DMS114 treated with DMSO at 0.1 percent for 48 hours (cell line): ENCODE results near the gene LIPH.

Experiments
- DNase-seq: peaks from one replicate; lab custom pipeline; 2025; ENCODE audit not compliant: unreplicated experiment; lab: John Stamatoyannopoulos, UW

Gene LIPH

DNA sequence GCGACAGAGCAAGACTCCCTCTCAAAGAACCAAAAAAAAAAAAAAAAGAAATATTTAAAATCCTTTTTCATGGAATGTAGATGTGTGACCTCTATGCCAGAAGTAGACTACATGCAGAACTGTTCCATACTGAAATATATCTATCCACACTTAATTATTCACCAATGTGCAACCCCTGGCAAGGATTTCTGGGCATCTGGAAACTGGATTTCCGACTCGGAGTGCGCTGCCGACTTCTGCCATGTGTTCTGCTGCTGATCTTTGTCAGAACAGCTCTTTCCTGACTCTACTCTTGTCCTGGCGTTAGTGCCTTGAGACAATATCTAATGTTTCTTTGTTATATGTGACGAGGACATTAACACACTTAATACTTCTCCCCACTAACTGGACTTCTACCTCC lies 11.7 kb downstream of the LIPH start:
- no peak for DNase-seq

DNA sequence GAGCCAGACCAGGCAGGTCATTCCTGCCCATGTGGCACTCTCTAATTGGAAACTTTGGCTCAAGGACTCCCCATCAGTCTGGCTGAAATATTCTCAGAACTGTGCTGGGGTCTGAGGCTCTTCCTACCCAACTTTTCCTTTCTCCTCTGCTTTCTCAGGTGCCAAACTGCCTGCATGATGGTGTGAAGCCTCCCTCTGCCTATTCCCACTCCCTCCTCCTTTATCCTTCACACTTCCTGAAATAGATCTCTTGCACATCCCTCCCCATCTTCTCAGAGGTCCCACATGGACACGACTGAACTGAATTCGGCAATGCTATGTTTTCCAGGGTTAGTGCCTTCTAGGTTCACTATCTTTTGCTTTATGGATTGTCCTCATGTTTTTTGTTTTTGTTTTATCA lies 12.5 kb downstream of the LIPH start:
- DNase-seq, result no peak

DNA sequence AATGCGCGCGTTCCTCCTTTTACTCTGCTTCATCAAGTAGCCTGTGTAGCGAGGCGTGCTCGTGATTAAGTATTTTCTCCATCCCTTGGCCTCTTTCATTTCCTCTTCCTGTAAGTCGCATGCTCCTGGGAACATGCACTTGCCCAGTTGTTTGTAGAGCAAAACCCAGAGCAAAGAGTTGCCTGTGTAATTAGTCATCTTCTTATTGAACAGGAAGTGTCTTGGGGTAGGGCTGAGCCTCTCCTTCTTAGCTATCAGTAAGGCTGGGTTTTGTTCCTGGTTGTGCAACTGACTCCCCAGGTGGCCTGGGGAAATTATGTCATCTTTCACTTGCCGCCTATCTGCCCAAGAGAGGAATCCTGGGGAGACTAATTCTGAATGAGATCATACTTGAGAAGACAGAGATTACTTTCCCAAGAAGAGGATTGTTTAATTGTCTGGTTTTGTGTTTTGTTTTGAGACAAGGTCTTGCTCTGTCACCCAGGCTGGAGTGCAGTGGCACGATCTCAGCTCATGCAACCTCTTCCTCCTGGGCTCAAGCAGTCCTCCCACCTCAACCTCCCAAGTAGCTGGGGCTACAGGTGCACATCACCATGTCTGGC lies 14.9 kb downstream of the LIPH start:
- DNase-seq, result no peak

DNA sequence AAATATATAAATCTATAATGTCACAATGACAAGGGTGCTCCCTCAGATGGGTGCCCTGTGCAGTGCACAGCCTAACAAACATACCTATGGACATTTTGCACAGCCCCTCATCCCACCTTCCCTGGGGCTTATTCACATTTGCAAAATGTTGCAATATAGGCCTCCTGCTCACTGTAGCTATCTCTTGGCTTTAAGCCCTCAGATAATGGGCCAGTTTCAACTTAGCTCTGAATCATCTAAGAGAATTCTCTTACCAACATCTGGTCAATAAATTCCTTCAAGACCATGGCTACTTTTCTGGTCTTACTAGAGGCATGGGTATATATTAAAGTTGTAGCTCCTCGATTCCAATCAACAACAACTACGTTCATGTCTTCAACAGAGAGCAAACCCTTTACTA lies 17.9 kb downstream of the LIPH start:
- DNase-seq, result no peak

DNA sequence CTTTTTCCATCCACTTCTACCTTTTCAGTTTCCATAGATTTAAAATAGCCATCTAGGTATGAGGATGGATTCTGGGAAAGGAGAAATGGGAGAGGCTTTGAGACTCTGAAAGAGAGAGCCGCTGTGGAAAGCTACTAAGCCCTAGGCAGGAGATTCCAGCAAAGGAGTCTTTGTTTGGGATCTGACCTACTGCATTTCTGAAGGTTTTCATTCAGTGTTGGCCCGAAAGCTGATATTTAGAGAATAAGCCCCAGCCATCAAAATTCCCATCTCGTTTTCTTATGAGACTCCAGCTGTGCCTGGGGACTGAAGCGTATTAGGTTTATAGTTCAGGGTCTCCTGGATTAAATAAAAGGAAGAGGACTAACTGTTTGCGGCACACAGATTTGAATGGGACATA lies 19.5 kb downstream of the LIPH start:
- no peak for DNase-seq

DNA sequence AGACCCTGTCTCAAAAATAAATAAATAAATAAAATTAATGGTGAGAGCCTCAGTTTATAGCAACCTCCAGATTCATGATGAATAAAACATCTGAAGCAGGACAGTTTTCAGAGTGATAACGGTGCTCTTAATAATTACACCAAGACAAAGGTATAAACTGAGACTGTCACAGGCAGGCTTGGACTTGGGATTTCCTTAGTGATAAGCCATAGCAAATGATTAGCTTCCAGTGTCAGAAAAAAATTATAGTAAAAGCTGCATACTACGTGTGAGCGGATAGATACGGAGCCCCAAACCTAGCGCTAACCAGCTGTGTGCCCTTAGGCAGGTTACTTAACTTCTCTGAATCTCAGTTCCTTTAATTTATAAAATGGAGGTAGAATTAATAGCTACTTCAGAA lies 21.5 kb downstream of the LIPH start:
- no peak for DNase-seq

DNA sequence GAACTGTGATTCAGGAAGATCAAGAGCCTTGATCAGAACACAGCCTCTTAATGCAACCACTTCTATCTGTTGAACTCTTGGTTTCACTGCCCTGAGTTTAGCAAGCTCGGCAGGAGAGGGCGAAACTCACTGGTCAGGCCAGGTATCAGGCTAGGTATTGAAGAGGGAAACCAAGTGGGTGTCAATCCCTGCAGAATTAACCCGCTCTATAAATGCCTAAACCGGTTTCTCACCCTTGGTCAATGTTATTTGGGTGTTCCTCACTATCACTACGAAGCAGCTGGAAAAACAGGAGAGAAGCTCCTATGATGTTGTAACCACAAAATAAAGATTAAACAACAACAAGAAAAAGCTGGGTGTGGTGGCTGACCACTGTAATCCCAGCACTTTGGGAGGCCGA lies 23.9 kb downstream of the LIPH start:
- DNase-seq, result no peak

DNA sequence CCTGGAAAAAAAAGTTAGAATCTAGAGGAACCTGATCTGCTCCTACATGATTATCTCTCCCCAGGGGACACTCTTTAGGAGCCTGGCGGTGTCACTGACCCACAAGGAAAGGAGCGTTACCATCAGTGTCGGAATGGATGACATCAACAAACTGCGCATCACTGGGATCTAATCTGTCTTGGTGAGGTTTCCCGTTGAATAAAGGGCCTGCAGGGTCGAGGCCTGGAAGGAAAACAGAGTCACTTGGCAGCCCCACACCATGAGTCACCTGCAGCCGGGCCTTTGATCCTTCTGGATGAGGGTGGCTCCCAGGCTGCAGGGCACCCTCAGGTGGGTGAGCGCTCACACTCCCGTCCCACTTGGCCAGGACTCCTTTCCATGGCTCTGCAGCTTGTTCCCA lies 25.0 kb downstream of the LIPH start:
- DNase-seq, result no peak

DNA sequence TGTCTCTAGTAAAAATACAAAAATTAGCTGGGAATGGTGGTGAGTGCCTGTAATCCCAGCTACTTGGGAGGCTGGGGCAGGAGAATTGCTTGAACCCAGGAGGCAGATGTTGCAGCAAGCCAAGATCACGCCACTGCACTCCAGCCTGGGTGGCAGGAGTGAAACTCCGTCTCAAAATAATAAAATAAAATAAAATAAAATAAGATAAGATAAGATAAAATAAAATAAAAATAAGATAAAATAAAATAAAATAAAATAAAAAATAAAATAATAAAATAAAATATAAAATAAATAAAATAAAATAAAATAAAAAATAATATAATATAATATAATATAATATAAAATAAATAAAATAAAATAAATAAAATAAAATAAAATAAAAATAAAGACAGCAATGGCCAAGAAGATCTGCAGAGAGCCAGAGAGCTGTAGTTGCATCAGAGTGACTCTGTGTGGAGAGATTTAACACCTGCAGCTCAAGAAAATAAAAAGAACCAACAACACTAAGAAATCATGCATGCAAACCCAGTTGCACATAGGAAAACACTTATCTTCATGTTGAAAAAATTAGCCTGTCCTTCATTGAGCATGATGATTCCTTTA lies 25.9 kb downstream of the LIPH start:
- no peak for DNase-seq

DNA sequence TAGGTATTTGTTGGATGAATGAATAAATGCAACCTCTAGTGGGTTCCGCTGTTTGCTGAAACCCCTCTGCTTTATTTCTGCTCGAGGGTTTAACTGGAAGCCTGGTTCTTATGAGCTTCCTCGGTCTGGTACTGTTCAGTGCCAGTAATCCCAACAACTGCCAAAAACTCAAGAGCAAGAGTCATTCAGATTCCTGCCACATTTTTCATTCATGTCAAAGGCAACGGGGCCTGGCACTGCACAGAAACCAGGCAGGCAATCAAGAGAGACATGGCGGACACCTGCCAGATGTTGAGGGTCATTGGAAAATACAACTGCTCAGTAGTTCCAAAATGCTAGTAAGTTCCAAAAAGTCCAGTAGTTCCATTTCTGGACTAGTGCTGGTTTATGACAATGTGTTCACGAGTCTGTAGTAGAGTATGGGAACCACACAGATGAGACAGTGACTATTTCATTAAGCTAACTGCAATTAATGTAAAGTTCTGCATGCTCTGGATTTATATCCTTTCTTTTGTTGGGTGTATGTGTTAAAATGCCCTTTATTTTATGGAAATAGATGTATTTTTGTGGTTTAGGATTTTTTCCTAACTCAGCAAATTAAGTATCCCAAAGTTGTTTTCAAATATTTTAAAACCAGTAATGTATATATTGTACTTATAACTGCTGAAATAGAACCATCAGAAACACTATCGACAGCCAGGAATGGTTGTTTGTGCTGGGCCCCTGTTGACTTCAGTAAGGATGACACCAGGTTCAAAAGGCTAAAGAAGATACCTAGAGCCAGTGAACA lies 30.8 kb downstream of the LIPH start:
- DNase-seq, result no peak

DNA sequence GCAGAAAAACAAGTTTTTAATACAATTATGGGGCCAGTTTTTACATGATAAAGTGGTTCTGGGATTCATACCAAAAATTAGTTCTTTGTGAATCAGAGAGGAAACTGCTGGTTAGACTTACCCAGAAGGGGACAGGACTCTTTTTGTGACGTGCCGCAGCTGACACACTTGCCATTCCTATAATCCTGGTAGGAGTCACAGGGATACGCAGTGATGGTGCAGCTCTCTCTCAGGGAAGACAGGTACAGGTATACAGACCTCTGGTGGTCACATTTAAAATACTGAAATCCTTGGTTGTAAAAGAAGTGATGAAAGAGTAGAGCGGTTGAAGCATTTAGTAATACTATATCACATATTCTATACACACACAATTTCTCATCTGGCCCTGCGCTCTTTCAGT lies 33.4 kb downstream of the LIPH start:
- DNase-seq, result no peak

DNA sequence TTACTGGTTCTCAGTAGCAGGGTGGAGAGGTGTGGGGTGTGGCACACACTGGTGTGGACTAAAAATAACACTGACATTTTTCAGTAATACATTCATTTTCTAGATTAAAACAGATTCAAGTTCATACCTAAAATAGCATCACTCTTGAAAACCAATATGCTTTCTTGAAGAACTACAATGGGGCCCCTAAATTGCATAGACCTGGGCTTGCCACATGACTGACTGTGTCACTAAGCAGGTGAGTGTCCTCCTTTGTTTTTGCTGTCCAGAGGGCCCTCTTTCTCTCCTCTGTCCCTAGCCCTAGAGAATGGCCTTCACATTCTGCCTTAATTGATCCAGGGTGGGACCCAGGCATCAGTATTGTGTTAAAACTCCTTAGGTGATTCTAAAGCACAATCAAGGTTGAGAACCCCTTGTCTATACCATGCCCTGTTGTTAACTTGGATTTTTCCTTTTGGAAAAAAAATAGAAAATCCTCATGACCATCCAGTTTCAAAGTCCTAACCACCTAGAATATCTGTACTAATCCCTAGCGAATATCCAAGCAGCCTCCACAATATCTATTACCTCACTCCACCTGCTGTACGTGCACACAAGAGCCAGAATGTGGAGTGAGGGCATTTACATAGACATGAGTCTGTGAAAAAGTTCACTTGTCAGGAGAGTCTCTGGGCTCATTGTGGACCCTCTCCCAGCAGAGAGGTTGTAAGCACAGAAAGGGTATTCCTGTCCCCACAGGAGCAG lies 34.8 kb downstream of the LIPH start:
- DNase-seq, result no peak

DNA sequence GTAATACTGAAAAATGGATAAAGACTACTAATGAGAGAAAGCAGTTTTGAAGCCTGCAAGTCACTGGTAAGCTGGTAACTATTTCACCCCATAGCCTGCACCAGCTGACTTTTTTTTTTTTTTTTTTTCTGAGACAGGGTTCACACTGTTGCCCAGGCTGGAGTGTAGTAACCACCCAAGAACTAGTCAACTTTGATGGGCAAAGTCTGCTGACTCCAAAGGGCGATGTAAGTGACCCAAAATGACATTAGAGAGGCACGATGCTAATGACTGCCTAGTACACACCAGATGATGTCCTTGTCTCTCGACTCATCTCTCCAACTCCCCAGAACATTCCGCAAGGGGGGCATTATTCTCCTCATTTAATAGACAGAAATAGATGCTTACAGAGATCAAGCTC lies 40.7 kb downstream of the LIPH start:
- DNase-seq, result no peak

DNA sequence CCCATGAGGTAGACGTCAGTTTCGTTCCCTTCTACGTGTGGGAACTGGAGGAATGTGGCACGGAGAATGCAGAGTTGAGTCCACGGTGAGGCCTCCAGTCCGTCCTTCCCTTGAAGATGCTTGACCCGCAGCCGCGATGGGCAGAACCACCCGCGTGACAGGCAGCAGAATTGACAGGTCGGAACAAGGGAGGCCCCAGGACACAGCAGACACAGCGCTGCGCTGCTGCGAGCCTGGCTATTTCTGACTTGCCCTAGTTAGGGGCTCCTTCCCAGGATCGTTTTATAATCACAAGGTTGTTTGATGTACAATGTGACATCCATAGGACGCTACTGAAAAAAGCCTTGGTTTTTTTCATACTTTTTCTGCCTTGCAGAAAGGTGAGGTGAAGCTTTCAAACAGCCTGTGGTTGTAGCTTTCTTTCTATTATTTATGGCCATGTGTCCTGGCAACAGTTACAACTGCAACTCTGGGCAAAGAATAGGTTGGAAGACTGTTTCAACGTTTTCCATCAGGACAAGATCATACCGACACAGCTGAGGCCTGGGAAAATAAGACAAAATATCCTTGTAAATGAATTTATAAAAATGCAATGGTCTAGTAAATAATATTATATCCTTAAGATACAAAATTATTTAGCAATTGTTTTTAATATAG lies 43.9 kb downstream of the LIPH start:
- no peak for DNase-seq

DNA sequence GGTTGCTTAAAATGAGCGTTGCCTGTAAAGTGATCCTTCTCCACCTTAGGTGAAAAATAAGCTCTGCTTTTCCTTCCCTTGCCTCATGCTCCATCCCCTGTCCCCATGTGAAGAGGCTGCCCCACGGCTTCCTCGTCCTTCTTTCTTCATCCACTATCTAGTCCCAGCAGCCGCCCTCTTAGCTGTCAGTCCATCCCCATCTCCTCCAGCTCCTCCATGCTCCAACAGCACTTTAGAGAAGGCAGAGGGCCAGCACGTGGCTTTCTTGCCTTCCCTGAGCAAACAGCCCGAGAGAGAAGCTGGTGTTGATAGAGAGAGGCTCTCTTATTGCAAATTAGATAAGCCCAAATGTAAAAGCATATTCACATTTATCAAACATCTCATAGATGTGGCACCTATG lies 44.5 kb downstream of the LIPH start:
- DNase-seq, result no peak

DNA sequence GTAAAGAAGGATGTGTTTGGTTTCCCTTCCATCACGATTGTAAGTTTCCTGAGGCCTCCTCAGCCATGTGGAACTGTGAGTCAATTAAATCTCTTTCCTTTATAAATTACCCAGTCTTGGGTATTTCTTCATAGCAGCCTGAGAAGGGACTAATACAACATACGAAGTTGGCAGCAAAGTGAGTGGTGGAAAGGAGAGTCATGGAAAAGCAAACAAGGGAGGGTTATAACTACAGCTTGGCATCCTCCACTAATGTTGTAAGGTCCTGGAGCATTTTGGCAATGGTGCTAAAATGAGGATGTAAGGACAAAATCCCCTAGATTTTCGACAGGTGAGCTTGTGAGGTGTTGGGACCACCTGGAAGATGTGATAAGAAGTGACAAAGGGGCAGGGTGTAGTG lies 47.8 kb downstream of the LIPH start:
- DNase-seq, result no peak

DNA sequence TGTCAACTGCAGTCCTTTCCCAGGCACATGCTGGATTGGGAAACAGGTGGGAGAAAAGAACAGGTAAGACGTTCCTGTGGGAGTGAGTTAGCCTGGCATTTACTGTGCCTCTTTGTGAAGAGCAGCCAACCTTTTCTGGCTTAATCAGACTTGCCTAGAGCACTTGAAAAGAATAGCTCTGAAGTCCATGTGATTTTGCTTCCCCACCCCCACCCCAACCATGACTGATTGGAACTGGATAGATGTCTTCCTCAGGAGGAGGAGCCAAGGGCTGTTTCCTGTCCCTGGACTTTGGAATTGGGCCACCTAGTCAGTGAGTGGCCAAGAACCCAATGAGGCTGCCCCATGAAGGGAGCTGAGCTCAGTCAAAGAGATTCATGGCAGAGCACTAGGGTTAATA lies 48.9 kb downstream of the LIPH start:
- no peak for DNase-seq

DNA sequence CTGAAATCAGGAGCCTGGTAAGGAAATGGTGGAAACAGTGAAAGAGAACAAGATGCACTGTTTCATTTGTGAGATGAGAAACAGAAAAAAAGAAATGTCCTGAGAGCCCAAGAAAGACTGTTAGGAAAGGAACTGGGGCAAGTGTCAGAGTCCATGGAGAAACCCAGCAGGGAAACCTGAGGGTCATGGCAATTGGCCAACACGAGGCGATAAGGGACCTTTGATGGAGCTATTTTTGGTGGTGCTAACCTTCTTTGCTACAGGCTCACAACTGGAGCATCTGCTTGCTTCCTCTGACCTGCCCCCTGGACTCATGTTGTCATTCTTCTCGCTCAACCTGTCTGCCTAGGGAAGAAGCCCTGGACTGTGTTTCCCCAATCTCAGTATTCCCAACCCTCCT lies 49.4 kb downstream of the LIPH start:
- no peak for DNase-seq

DNA sequence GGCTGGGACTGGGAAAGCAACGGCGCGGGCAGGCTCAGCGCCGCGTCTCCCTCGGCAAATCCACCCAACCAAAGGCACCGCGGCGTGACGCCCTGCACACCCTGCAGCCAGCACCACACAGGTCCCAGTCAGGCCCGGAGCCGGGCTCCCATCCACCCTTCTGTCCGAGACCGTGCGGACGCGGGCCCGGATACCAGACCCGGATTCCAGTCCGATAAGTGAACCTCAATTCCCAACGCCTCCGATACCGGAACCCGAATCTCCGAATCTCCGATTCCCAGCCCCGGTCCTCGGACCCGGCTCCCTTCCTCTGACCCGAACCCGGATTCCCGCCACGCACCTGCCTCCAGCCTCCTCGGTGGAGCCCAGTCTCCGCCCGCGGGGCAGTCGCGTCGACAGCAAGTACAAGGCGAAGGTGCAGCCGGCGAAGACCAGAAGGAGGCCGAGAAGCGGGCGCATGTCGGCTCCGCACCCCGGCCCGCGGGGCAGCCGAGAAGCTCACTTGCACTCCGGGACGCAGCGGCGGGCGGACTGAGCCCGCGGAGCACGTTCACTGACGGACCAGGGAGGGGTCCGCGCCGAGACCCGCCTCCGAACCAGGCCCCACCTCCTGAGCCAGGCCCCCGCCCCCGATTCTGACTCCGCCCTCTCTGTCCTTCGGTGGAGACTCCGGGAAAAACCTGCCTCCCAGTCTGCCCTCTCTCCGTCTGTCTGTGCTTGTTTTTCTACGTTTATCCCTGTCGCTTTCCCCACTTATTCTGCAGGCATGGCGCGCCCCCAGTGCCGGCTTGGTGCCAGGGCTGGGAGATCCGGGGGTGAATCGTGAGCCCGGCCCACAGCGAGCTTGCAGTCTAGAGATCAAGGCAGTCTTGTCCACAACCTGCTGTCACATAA lies 53.6 kb downstream of the LIPH start, which contains the start of gene TMEM41A:
Gene TMEM41A, minus strand, starts transcription at position 533 of the 894 bp plus-strand sequence. Its CDS starts 74 bp downstream, at position 459.
- DNase-seq, result peak; percentile 77

DNA sequence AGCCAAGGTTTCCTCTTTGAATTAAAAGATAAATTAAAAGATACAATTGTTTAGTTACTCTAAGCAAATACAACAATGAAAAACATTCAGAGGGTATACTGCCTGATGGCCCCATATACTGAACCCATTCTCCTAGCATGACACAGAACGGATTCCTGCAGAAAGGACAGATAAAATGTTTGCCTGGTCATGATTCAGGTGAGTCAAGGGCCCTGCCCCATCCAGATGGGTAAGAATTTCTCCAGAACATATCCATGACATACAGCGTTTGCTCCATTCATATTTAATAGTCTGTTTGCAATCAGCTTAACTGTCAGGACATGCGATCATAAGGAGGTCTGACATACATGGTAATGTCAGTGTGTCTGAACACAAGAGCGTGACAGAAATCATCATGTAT lies 62.1 kb downstream of the LIPH start:
- no peak for DNase-seq
